Anterior cingulate cortex (tissue), 58 donors: Measurements from ENCODE around the gene FAM117B.

Experiments
- DNase-seq, 58 donors: peaks; one replicate each; lab custom pipeline; 2025; lab: John Stamatoyannopoulos, UW

The FAM117B gene

DNA sequence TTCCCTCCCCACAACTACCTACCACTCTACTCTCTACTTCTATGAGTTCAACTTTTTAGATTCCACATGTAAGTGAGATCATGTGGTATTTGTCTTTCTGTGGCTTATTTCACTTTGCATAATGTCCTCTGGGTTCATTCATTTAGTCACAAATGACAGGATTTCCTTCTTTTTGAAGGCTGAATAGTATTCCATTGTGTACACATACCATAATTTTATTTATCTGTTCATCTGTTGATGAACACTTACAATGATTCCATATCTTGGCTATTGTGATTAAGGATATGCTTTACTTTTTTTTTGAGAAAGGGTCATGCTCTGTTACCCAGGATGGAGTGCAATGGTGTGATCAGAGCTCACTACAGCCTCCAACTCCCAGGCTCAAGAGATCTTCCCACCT lies 163.2 kb downstream of the FAM117B start:
- DNase-seq = no peak

DNA sequence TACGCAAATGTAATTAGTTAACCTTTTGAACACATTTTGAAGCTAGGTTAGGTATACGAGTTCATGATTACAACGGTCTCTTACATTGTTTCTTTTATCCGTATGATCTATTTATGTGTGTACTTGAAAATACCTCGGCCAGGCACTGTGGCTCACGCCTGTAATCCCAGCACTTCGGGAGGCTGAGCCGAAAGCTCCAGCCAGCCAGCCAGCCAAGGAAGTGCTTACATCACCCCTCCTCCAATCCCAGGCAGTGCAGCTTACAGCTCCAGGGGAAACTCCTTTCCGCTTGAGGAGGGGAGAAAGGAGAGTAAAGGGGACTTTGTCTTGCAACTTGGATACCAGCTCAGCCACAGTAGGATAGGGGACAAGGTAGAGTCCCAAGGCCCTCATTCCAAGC lies 171.1 kb downstream of the FAM117B start:
- peak in 5 of 58 donors; percentile 0 to 14 (median 4) for DNase-seq

DNA sequence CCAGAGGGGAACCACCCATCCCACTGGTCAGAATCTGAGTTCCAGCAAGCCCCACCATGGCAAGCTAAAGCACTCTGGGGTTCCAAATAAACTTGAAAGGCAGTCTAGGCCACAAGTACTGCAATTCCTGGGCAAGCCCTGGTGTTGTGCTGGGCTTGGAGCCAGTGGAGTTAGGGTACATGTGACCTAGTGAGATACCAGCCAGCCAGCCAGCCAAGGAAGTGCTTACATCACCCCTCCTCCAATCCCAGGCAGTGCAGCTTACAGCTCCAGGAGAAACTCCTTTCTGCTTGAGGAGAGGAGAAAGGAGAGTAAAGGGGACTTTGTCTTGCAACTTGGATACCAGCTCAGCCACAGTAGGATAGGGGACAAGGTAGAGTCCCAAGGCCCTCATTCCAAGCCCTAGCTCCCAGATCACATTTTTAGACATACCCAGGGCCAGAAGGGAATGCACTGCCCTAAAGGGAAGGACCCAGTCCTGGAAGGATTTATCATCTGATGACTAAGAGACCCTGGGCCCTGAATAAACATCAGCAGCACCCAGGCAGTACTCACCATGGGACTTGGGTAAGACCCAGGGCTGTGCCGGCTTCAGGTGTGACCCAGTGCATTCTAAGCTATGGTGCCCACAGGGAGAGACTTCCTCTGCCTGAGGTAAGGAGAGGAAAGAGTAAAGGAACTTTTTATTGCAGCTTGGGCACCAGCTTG lies 172.8 kb downstream of the FAM117B start:
- DNase-seq = peak in 46 of 58 donors; percentile 7 to 81 (median 50)

DNA sequence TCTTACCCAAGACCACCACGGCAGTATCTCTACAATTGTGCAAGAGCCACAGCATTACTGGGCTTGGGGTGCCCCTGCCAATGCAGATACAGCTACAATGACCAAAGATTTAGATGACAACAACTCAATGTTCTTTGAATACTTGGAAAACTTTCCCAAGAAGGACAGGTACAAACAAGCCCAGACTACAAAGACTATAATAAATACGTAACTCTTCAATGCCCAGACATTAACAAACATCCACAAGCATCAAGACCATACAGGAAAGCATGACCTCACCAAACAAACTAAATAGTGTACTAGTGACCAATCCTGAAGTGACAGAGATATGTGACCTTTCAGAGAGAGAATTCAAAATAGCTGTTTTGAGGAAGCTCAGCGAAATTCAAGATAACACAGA lies 174.0 kb downstream of the FAM117B start:
- DNase-seq = no peak

DNA sequence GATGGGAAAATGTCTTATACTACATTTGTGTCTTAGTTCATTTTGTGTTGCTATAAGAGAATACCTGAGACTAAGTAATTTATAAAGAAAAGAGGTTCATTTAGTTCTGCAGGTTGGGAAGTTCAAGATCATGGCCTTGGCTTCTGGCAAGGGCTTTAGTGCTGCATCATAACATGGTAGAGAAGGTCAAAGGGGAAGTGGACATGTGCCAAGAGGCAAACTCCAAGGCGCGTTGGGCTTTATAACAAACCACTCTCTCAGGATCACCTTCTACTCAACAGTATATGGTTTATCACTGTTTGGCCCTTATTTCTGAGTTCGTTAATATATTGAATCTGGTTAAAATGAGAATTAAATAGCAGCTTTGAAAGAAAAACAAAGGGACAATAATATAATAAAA lies 178.6 kb downstream of the FAM117B start:
- DNase-seq = no peak

DNA sequence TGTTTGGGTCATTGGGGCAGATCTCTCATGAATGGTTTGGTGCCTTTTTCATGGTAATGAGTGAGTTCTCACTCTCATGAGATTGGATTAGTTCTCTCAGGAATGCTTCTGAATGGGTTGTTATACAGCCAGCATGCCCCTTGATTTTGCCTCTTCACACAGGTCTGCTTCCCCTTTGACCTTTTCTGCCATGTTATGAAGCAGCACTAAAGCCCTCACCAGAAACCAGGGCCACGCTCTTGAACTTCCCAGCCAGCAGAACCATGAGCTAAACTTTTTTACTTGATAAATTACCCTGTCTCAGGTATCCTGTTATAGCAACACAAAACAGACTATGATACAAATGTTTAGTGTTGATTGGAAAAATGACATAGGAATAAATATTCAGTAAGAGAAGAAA lies 179.5 kb downstream of the FAM117B start:
- DNase-seq = no peak

DNA sequence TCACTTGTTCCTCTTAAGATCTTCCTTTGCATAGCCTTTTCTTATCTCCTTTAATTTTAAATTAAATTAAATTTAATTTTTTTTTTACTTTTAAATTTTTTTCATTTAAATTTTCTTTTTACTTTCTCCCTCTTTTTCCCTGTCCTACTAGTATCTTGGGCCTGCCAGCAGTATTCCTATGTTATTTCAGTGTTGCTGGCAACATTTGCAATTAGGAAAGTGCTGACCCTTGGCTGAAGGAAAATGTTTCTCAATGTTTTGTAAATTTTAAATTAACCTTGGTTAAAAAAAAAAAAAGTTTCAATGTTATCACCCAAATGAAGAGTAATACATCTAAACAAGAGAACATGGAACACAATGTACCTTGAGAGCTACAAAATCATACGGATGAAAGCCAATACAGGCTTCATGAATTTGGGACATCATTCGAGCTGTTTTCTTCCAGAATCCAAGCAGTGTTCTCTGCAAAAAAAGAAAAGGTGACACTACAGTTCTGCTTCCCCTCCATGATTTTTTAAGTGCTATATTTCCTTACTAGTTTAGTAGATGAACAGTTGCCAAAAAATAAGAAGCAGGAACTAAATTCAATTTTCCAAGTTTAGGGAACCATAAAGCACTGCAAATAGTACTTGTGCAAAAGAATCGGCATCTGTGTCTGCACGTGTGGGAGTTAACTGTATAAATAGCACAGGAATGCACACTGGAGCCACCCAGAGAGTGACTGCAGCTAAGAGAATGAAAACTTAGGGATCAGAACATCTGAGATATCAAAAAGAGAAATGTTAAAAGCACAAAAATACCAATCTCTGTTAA lies 181.0 kb downstream of the FAM117B start:
- DNase-seq = peak in 8 of 58 donors; percentile 3 to 64 (median 16)

DNA sequence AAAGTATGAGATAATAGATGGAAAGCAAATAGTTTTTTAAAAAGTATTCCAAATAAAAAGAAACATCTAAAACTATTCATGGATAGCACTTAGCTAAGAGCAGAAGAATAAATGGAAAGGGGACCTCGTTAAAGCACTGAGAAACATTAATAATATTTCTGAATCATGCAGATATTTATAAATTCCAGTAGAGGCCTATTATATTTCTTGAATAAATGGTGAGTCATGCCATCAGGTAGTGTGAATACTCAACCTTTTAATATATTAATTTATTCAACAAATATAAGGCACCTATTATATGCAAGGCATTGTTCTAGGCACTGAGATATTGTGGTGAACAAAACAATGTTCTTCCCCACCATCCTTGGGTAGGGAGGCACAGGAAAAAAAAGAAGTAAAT lies 183.0 kb downstream of the FAM117B start:
- DNase-seq = no peak

DNA sequence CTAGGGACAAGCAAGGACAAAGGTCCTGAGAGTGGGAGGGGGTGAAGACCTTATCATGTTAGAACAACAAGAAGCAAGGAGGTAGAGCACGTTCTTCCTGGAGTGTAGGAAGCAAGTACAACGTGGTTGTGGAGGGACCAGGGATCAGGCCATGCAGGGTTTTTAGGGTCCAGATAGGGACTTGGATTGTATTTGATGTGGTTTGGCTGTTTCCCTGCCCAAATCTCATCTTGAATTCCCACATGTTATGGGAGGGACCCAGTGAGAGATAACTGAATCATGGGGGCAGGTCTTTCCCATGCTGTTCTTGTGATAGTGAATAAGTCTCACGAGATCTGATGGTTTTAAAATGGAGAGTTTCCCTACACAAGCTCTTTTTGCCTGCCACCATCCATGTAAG lies 183.6 kb downstream of the FAM117B start:
- DNase-seq = no peak
